ENCODE results near the gene FBXW12. TPM values are rescaled to one million over a fixed set of nuclear protein-coding genes. Genes with fewer than 3 reads are reported as not detected.

FBXW12 gene
- total and polyA plus RNA-seq, 2 experiments from 2014 or later, result not detected

DNA sequence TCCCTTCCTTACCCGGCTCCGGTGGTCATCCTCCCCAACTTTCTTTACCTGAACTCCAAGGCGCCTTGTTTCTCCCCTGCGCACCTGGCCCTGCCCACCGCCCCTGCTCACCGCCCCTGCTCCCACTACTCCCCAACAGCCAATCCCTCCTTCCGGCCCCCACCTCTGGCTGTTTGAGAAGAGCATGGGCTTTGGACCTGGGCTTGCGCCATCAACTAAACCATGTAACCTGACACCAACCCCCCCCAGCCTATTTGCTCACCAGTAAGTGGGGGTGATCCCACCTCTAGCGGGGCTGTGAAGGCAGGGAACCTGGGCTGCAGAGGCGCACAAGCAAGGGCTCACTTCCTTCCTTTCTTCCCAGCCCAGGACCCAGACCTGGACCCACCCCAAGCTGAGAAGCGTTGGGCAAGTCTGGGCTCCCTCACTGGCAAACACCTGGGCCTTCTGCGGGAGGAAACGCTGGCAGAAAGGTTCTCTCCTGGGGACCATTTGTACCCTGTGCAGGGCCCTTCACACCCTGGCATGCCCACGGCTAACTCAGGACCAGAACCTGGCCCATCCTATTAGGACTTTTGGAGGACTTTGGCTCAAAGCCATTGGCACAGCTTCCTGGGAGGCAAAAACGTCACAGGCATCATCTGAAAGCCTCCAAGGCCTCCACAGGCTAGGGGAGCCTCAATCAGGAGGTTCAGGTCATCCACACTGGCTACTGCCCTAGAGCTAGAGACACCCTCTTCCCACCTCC, 58.1 kb downstream of the FBXW12 start, which contains the start of gene PLXNB1:
Gene PLXNB1 (minus strand): TSS at position 127 of the 748 bp plus-strand sequence. CDS start 5,475 bp downstream, outside the sequence.
- Histone ChIP-seq H3K9me2 (ENCODE audit: insufficient read depth) (no peaks in the 10 kb centered on the region), H3K27me3 (replicated peaks; ENCODE audit: insufficient read depth) (no peaks in the 10 kb centered on the region), H3K79me2 (ENCODE audit: insufficient read depth) (no peaks in the 10 kb centered on the region), H3K27ac (no peak within 1 kb of the TSS), H3K4me1 (ENCODE audit: insufficient read depth) (peaks cover 21% of the 10 kb centered on the region), H3K9me3 (ENCODE audit: low read depth) (no peaks in the 10 kb centered on the region), H3K4me2 (ENCODE audit: unreplicated experiment) (peak within 1 kb of the TSS; percentile 69), H3K4me3 (peak within 1 kb of the TSS; percentile 81), H3K9ac (peak within 1 kb of the TSS; percentile 79), H4K20me1 (ENCODE audit: insufficient read depth) (no peaks in the 10 kb centered on the region), H2AFZ (peak within 1 kb of the TSS; percentile 82), H3K36me3 (ENCODE audit: low read depth) (no peaks in the 10 kb centered on the region), H3F3A (ENCODE audit: insufficient read depth) (0 out of 2 replicates have a peak, but pooled peaks cover 6% of the 10 kb centered on the region)
- TF ChIP-seq EZH2phosphoT487 (IDR thresholded peaks at IDR 0.05; ENCODE audit: insufficient read depth, low read depth) (no peak), EZH2 (IDR thresholded peaks at IDR 0.05; ENCODE audit: insufficient read depth, poor library complexity, severe bottlenecking) (no peak)
- peak; percentile 55 for DNase-seq
- 19 to 33% methylated on average over 10 to 15 of the region's 15 CpGs for WGBS, 2 experiments (ENCODE audit: low coverage in 1 of 2, low lambda C conversion rate in 2 of 2, missing lambda C conversion rate in 2 of 2)
- in situ Hi-C loops (cut with MboI), result loop anchor here (10.0 kb wide), 1 partner anchor 155 kb away; no protein-coding TSS in a partner anchor

DNA sequence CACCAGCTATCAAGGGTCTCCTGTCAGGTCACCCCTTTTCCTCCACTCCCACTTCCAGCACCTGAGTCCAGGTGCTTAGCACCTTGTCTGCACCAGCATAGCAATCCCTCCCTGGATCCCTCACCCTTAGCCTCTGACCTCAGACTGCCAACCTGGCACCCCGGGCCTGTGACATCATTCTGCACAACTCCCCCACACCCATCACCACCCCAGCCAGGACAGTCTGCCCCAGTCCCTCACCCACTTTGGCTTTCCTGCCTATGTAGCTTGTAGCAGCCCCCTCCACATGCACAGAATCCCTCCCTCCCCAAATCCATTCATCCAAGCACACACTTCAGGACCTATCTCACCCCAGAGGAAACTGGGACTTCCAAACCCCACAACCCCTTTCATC, 58.7 kb downstream of the FBXW12 start:
- in situ Hi-C loops (cut with MboI), result loop anchor here (10.0 kb wide), 1 partner anchor 156 kb away; no protein-coding TSS in a partner anchor
- Histone ChIP-seq H4K20me1 (ENCODE audit: insufficient read depth) (no peaks in the 10 kb centered on the region), H3K4me1 (ENCODE audit: insufficient read depth) (peaks cover 21% of the 10 kb centered on the region), H2AFZ (no peak overlapping the region), H3K4me2 (ENCODE audit: unreplicated experiment) (no peak overlapping the region), H3K27ac (no peak overlapping the region), H3K36me3 (ENCODE audit: low read depth) (no peaks in the 10 kb centered on the region), H3K9me2 (ENCODE audit: insufficient read depth) (no peaks in the 10 kb centered on the region), H3K9ac (no peak overlapping the region), H3K4me3 (no peak overlapping the region), H3F3A (ENCODE audit: insufficient read depth) (0 out of 2 replicates have a peak, but pooled peaks cover 6% of the 10 kb centered on the region), H3K27me3 (replicated peaks; ENCODE audit: insufficient read depth) (no peaks in the 10 kb centered on the region), H3K9me3 (ENCODE audit: low read depth) (no peaks in the 10 kb centered on the region), H3K79me2 (ENCODE audit: insufficient read depth) (no peaks in the 10 kb centered on the region)
- no peak for DNase-seq
- no peak for TF ChIP-seq EZH2 (IDR thresholded peaks at IDR 0.05; ENCODE audit: insufficient read depth, poor library complexity, severe bottlenecking)
- no peak for TF ChIP-seq EZH2phosphoT487 (IDR thresholded peaks at IDR 0.05; ENCODE audit: insufficient read depth, low read depth)
- WGBS, 2 experiments (ENCODE audit: low coverage in 1 of 2, low lambda C conversion rate in 2 of 2, missing lambda C conversion rate in 2 of 2), result 25 to 67% methylated on average over 1 of the region's 1 CpG

DNA sequence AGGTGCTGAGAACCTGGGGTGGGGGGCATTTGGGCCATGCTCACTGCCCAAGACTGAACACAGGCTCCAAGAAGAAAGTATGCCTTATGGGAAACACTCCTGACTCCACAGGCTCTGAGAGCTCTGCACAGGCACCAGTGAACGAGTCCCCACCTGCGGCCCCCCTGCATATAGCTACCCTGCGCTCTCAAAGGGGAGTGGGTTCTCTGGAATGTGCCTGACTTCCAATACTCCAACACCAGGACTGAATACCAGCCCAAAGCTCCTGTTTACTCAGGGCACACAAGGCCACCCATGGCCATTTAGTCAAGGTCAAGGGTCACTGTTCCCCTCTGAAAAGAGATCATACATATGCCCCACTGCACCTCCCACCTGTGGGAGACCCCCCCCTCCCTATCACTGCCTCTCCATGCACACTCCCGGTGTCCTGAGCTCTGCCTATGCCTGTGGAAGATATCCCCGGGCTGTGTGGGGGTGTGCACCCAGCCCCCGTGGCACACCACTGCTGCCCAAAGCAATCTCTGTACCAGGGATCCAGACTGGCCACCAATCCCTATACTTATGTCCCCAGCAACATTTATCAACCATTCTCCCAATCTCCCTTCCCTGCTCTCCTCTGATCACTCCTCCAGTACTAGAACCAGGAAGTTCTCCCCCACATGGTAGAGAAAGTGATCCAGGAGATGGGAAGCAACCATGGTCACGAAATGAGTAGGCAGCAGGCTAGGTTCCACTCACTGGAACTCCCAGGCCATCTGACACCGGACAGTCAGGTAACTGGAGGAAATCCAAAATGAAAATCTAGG, 59.4 kb downstream of the FBXW12 start:
- Histone ChIP-seq H4K20me1 (ENCODE audit: insufficient read depth) (no peaks in the 10 kb centered on the region), H3K36me3 (ENCODE audit: low read depth) (no peaks in the 10 kb centered on the region), H3K27ac (no peak overlapping the region), H3K4me1 (ENCODE audit: insufficient read depth) (peaks cover 21% of the 10 kb centered on the region), H3K79me2 (ENCODE audit: insufficient read depth) (no peaks in the 10 kb centered on the region), H3K4me2 (ENCODE audit: unreplicated experiment) (no peak overlapping the region), H3K9me3 (ENCODE audit: low read depth) (no peaks in the 10 kb centered on the region), H2AFZ (no peak overlapping the region), H3K9ac (no peak overlapping the region), H3K9me2 (ENCODE audit: insufficient read depth) (no peaks in the 10 kb centered on the region), H3K4me3 (no peak overlapping the region), H3K27me3 (replicated peaks; ENCODE audit: insufficient read depth) (no peaks in the 10 kb centered on the region), H3F3A (ENCODE audit: insufficient read depth) (0 out of 2 replicates have a peak, but pooled peaks cover 6% of the 10 kb centered on the region)
- in situ Hi-C loops (cut with MboI), result loop anchor here (10.0 kb wide), 1 partner anchor 157 kb away; no protein-coding TSS in a partner anchor
- TF ChIP-seq EZH2phosphoT487 (IDR thresholded peaks at IDR 0.05; ENCODE audit: insufficient read depth, low read depth) (no peak), EZH2 (IDR thresholded peaks at IDR 0.05; ENCODE audit: insufficient read depth, poor library complexity, severe bottlenecking) (no peak)
- DNase-seq, result no peak
- 89 to 93% methylated on average over 8 of the region's 8 CpGs for WGBS, 2 experiments (ENCODE audit: low coverage in 1 of 2, low lambda C conversion rate in 2 of 2, missing lambda C conversion rate in 2 of 2)
